Bone marrow (tissue), 2 donors: ENCODE data around the gene MYADM.
A peak's percentile ranks its signal among the peaks of the same experiment; 100 is the strongest.
"Not testable (repeated sequence)": the region's sequence is repeated elsewhere in the genome, so short reads cannot be mapped to it uniquely, and the experiment has no call there.

ENCODE experiments used
- DNase-seq, 2 donors: peaks; one replicate each; lab custom pipeline; 2025; lab: John Stamatoyannopoulos, UW

The MYADM gene

GRCh38 chr19:53868892-53869804 is 1.5 kb downstream of the MYADM start:
- peak; percentile 40 to 80 for DNase-seq

GRCh38 chr19:53869805-53870484 is 2.3 kb downstream of the MYADM start:
- not testable (repeated sequence) for DNase-seq

GRCh38 chr19:53870485-53870844 is 2.8 kb downstream of the MYADM start:
- DNase-seq, result peak; percentile 16 to 47

GRCh38 chr19:53871454-53871853 is 3.8 kb downstream of the MYADM start:
- peak in 1 of 2 donors; percentile 48 for DNase-seq

- DNase-seq, result no peak
These were observed 5.1 kb downstream of the MYADM start for GRCh38 chr19:53872762-53873161.

- no peak for DNase-seq
These were observed 6.3 kb downstream of the MYADM start for GRCh38 chr19:53873773-53874605.

GRCh38 chr19:53874606-53874990 is 6.9 kb downstream of the MYADM start:
- DNase-seq, result no peak

- no peak for DNase-seq
These were observed 8.1 kb downstream of the MYADM start for GRCh38 chr19:53875602-53876325.

GRCh38 chr19:53876651-53877224 is 9.1 kb downstream of the MYADM start:
- no peak for DNase-seq

- no peak for DNase-seq
These were observed 9.7 kb downstream of the MYADM start for GRCh38 chr19:53877361-53877766.

GRCh38 chr19:53878776-53879139 is 11.1 kb downstream of the MYADM start:
- no peak for DNase-seq

- DNase-seq, result peak in 1 of 2 donors; percentile 44
These were observed 11.7 kb downstream of the MYADM start for GRCh38 chr19:53879140-53880081.

- DNase-seq, result no peak
These were observed 13.2 kb downstream of the MYADM start for GRCh38 chr19:53880711-53881481.

GRCh38 chr19:53881482-53882390 is 14.1 kb downstream of the MYADM start, which contains the start of gene PRKCG:
PRKCG (plus strand) TSS chr19:53882197; CDS start chr19:53882495, 298 bp downstream.
- no peak for DNase-seq

GRCh38 chr19:53882391-53883050 is 14.8 kb downstream of the MYADM start:
- DNase-seq, result no peak

- DNase-seq, result no peak
These were observed 15.6 kb downstream of the MYADM start for GRCh38 chr19:53883231-53883661.

- no peak for DNase-seq
These were observed 16.1 kb downstream of the MYADM start for GRCh38 chr19:53883741-53884140.

GRCh38 chr19:53884256-53884655 is 16.6 kb downstream of the MYADM start:
- DNase-seq, result no peak
